Uterus (tissue), 4 donors: ENCODE data around the gene ZNF319. TPM values are rescaled to one million over a fixed set of nuclear protein-coding genes. Genes with fewer than 3 reads are reported as not detected.

Source experiments
- DNase-seq, 2 donors: peaks; one replicate each; pipeline ENCODE4 v3.0.0-alpha.2; 2019 to 2020
- H3K27ac ChIP-seq, 2 donors: fragments of 200-600 bp; sonication (generic); 1 replicate in 1 of 2; 2 replicates in 1 of 2; pipeline ENCODE4 v1.5.1; 2016 to 2018
- H3K27me3 ChIP-seq, 2 donors: fragments of 200-600 bp; sonication (generic); one replicate each; pipeline ENCODE4 v1.5.1; 2018 to 2019; ENCODE audit warnings: control low read depth in 1 of 2
- H3K36me3 ChIP-seq, 2 donors: fragments of 200-600 bp; sonication (generic); one replicate each; pipeline ENCODE4 v1.5.1; 2019; ENCODE audit warnings: control low read depth in 1 of 2
- H3K4me1 ChIP-seq, 2 donors: fragments of 200-600 bp; sonication (generic); one replicate each; pipeline ENCODE4 v1.5.1; 2018 to 2019; ENCODE audit warnings: control low read depth in 1 of 2
- H3K4me3 ChIP-seq, 2 donors: fragments of 200-600 bp; sonication (generic); 1 replicate in 1 of 2; 2 replicates in 1 of 2; pipeline ENCODE4 v1.5.1; 2018 to 2019; ENCODE audit warnings: mild to moderate bottlenecking in 1 of 2
- H3K9me3 ChIP-seq, 2 donors: fragments of 200-600 bp; sonication (generic); one replicate each; pipeline ENCODE4 v1.5.1; 2019; ENCODE audit warnings: control low read depth in 1 of 2
- CTCF ChIP-seq, 4 experiments: fragments of 200-600 bp in 2 of 4; fragments of 450-650 bp in 2 of 4; sonication (generic) in 2 of 4; IDR thresholded peaks; one replicate each; pipeline ENCODE4 v1.5.1; 2016 to 2019; ENCODE audit warnings: antibody characterized with exemption in 4 of 4, mild to moderate bottlenecking in 2 of 4, moderate library complexity in 1 of 4
- POLR2A ChIP-seq, 2 donors: fragments of 450-650 bp; IDR thresholded peaks; one replicate each; pipeline ENCODE4 v1.6.1; 2016; ENCODE audit warnings: antibody characterized with exemption in 2 of 2, mild to moderate bottlenecking in 1 of 2, moderate library complexity in 1 of 2
- intact Hi-C: fragments of 100-400 bp; cut with DNase I; formaldehyde crosslinking; loops from one replicate; pipeline ENCODE4 v1.15.1; 2023; ENCODE audit warnings: low total_unique reads
- total RNA-seq, 4 donors: library from RNA; depleted of rRNA in 3 of 4; stranded (reverse); fragments of >200 nt in 3 of 4; gene quantifications; one replicate each; pipeline versions ENCODE4 v1.1.0 to v1.2.4, GENCODE V29; 2014 to 2023
- donor health status: DM: yes; HTN: yes; CAD: no.

ZNF319 gene
- total RNA-seq, 4 donors from 2014 or later, result 5.4 to 11.5 (median 6.9) TPM

- H3K9me3 ChIP-seq, result no peaks in the 10 kb centered on the region
- intact Hi-C loops, result no loop called here
- H3K4me3 ChIP-seq, result no peak overlapping the region
- no peaks in the 10 kb centered on the region for H3K4me1 ChIP-seq
- no peak for DNase-seq
- no peaks in the 10 kb centered on the region for H3K27me3 ChIP-seq
- H3K36me3 ChIP-seq, result no peaks in the 10 kb centered on the region
- H3K27ac ChIP-seq, result no peak overlapping the region
- no peak for TF ChIP-seq POLR2A (IDR thresholded peaks at IDR 0.05)
- TF ChIP-seq CTCF (IDR thresholded peaks at IDR 0.05), result no peak
Measured at GRCh38 chr16:57962046-57962445, 38.4 kb downstream of the ZNF319 start.

- no peaks in the 10 kb centered on the region for H3K9me3 ChIP-seq
- no peaks in the 10 kb centered on the region for H3K27me3 ChIP-seq
- TF ChIP-seq POLR2A (IDR thresholded peaks at IDR 0.05) (no peak), CTCF (IDR thresholded peaks at IDR 0.05) (no peak)
- no peaks in the 10 kb centered on the region for H3K4me1 ChIP-seq
- no peaks in the 10 kb centered on the region for H3K36me3 ChIP-seq
- H3K27ac ChIP-seq, result no peak overlapping the region
- intact Hi-C loops, result no loop called here
- H3K4me3 ChIP-seq, result no peak overlapping the region
- DNase-seq, result no peak
Measured at GRCh38 chr16:57961538-57961937, 38.9 kb downstream of the ZNF319 start.

GRCh38 chr16:57960826-57961472 is 39.5 kb downstream of the ZNF319 start:
- H3K36me3 ChIP-seq, result no peaks in the 10 kb centered on the region
- H3K27ac ChIP-seq, result no peak overlapping the region
- TF ChIP-seq POLR2A (IDR thresholded peaks at IDR 0.05), result no peak
- no peak for TF ChIP-seq CTCF (IDR thresholded peaks at IDR 0.05)
- no peak overlapping the region for H3K4me3 ChIP-seq
- intact Hi-C loops, result no loop called here
- H3K9me3 ChIP-seq, result no peaks in the 10 kb centered on the region
- H3K4me1 ChIP-seq, result no peaks in the 10 kb centered on the region
- H3K27me3 ChIP-seq, result no peaks in the 10 kb centered on the region
- DNase-seq, result no peak

- H3K4me1 ChIP-seq, result no peaks in the 10 kb centered on the region
- no peak overlapping the region for H3K4me3 ChIP-seq
- TF ChIP-seq POLR2A (IDR thresholded peaks at IDR 0.05) (no peak), CTCF (IDR thresholded peaks at IDR 0.05) (no peak)
- intact Hi-C loops, result no loop called here
- no peak for DNase-seq
- H3K9me3 ChIP-seq, result no peaks in the 10 kb centered on the region
- no peaks in the 10 kb centered on the region for H3K27me3 ChIP-seq
- H3K36me3 ChIP-seq, result no peaks in the 10 kb centered on the region
- H3K27ac ChIP-seq, result no peak overlapping the region
Measured at GRCh38 chr16:57960310-57960709, 40.2 kb downstream of the ZNF319 start.

- no peaks in the 10 kb centered on the region for H3K9me3 ChIP-seq
- TF ChIP-seq CTCF (IDR thresholded peaks at IDR 0.05) (no peak), POLR2A (IDR thresholded peaks at IDR 0.05) (no peak)
- no peaks in the 10 kb centered on the region for H3K27me3 ChIP-seq
- H3K27ac ChIP-seq, result no peak overlapping the region
- H3K36me3 ChIP-seq, result no peaks in the 10 kb centered on the region
- no peak overlapping the region for H3K4me3 ChIP-seq
- intact Hi-C loops, result no loop called here
- no peaks in the 10 kb centered on the region for H3K4me1 ChIP-seq
- no peak for DNase-seq
Measured at GRCh38 chr16:57959804-57960203, 40.7 kb downstream of the ZNF319 start.
